SK-N-SH (cell line): ENCODE measurements around the gene DNAL4.

Experiments used
- EZH2phosphoT487 ChIP-seq: fragments of 200-600 bp; sonication (generic); IDR thresholded peaks from 2 replicates; pipeline ENCODE4 v1.6.1; 2017; ENCODE audit warnings: low read depth, mixed run types, mild to moderate bottlenecking, antibody characterized with exemption, moderate library complexity, borderline replicate concordance
- FOSL2 ChIP-seq: IDR thresholded peaks from 2 replicates; pipeline ENCODE4 v1.4.0; 2012; ENCODE audit warnings: low read depth, mild to moderate bottlenecking, moderate library complexity, borderline replicate concordance
- RXRA ChIP-seq: IDR thresholded peaks from 2 replicates; pipeline ENCODE4 v1.4.0; 2012; ENCODE audit warnings: low read depth, mild to moderate bottlenecking, borderline replicate concordance
- TF ChIP-seq, protein P1 (sequence below): fragments of 200-600 bp; sonication (generic); IDR thresholded peaks from 2 replicates; pipeline ENCODE4 v1.6.1; 2017; ENCODE audit warnings: antibody characterized with exemption, mild to moderate bottlenecking, moderate library complexity

- TF ChIP-seq, protein P1, sequence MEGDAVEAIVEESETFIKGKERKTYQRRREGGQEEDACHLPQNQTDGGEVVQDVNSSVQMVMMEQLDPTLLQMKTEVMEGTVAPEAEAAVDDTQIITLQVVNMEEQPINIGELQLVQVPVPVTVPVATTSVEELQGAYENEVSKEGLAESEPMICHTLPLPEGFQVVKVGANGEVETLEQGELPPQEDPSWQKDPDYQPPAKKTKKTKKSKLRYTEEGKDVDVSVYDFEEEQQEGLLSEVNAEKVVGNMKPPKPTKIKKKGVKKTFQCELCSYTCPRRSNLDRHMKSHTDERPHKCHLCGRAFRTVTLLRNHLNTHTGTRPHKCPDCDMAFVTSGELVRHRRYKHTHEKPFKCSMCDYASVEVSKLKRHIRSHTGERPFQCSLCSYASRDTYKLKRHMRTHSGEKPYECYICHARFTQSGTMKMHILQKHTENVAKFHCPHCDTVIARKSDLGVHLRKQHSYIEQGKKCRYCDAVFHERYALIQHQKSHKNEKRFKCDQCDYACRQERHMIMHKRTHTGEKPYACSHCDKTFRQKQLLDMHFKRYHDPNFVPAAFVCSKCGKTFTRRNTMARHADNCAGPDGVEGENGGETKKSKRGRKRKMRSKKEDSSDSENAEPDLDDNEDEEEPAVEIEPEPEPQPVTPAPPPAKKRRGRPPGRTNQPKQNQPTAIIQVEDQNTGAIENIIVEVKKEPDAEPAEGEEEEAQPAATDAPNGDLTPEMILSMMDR: no peak
- TF ChIP-seq RXRA (no peak), EZH2phosphoT487 (no peak), FOSL2 (no peak)
Measured at GRCh38 chr22:38730411-38730871, 63.5 kb downstream of the DNAL4 start.
